Measurements from ENCODE around the gene NLGN4X.

Gene NLGN4X

DNA sequence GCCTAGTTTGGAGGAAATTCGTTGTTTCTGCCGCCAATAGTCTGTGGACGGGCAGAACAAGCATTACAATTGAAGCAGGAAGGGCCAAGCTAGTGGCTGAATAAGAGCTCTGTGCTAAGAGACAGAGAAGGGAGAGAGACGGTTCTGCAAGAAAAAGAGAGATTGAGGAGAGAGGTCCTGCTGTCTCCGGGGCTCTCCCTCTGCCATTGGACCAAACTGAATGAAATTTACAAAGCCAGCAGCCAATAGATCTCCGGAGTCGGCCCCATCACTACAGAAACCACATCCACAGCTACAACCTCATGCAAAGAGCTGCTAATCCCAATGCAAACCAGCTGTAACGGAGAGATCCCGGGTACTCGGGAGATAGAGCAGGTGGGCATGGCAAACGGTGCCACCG is at the start of gene NLGN4X:
Gene NLGN4X (minus strand): TSS at position 148 of the 400 bp plus-strand sequence. CDS start 77,401 bp downstream, outside the sequence.
- no peak for DNase-seq (ENCODE audit: low read depth)

DNA sequence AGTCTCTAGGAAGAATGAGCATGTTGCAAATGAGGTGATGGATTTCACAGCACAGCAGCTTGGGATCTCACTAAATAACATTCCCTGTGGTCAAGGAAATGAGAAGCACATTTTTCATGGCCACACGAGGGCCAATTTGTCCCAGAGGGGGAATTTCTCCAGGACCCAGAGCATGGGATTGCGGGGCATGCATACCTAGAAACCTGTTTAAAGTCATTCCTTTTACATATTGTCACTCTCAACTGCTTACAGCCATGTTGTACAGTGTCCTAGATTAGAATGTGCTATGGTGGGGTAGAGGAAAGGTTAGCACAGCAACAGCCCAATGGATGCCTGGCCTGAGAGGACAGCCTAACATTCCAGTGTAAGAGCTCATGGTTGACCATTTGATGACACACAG is 37.4 kb upstream of the NLGN4X start:
- DNase-seq (ENCODE audit: low read depth): no peak

DNA sequence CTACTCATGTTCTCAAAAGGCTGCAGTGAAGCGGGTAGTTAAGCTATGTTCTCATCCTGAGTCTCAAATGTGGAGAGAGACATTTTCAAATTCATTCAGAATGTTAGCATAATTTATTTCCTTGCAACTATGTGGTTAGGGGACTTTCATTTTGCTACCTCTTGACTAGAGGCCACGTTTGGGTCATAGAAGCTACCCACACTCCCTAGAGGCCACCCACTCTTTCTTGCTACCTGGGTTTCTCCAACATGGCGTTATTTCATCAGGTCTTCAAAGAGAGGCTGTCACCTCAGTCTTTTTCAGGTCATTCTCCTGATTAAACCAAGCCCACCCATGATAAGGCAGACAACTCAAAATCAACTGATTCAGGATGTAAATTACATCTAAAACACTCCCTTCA is 34.3 kb upstream of the NLGN4X start:
- DNase-seq (ENCODE audit: low read depth): no peak

DNA sequence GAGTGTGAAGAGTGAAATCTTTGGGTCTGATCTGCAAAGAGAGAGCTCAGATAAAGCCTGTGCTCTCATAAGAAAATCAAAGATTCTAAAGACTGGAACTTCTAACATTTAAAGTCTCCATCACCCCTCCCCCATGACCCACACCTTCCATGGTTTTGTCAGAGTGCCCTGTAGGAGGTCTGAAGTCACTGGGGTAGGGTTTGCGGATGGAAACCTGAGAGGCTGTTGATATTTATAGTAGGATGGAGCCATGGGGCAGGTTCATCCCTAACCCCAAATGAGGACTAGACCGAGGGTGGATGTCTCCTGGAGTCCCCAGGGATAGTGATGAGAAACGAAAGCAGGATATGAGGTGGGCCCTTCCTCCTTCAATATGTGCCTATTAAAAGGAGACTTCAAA is 28.4 kb upstream of the NLGN4X start:
- DNase-seq (ENCODE audit: low read depth): no peak

DNA sequence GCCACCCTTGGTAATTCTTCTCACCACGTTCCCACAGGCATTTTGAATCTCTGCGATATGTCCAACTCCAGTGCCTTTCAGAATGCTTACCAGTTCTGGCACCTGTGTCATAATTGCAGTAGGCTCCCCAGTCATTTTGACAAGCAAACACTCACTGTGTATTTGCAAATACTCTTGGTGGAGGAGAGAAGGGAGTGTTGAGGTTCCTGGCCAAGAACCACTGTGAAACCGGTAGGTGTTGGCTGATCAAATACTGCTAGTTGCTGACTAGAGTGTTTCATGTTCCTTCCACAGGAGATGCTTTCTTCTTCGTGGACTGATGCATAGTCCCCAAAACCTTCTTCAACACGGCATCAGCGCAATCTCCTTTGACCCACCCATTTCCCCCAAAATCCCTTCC is 16.0 kb upstream of the NLGN4X start:
- no peak for DNase-seq (ENCODE audit: low read depth)

DNA sequence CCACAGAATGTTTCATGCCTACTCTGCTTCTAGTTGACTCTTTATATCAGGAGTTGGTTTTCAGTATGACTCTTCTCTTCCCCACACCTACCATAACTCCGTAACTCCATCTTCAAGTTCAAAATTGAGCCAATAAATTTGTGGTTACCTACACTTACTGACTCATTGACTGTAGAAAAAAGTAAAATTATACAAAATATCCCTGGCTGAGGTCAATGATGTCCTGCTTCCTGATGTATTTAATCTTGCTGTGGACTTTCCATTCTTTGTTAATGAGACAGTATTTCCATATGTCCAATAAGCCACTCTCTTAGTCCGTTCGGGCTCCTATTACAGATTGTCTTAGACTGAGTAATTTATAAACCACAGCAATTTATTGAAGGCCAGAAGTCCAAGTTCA is 9.9 kb upstream of the NLGN4X start:
- no peak for DNase-seq (ENCODE audit: low read depth)

DNA sequence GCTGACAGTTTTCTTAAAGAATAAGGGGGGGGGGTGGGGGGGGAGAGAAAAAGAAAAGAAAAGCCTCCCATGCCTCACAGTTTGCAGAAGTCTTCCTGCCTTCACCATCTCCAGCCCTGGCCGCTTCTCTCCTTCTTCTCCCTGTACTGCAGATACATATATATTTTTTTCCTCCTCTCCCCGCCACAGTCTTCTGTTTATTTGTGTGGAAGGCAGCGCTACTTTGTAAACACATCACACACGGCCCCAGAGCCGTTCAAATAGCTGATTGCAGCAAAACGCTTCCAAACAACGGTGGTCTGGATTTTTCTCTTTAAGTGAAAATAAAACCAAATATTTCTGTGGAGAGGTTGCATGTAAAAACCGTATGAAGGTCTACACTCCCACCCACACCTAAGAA is 732 bp downstream of the NLGN4X start:
- DNase-seq (ENCODE audit: low read depth): no peak

DNA sequence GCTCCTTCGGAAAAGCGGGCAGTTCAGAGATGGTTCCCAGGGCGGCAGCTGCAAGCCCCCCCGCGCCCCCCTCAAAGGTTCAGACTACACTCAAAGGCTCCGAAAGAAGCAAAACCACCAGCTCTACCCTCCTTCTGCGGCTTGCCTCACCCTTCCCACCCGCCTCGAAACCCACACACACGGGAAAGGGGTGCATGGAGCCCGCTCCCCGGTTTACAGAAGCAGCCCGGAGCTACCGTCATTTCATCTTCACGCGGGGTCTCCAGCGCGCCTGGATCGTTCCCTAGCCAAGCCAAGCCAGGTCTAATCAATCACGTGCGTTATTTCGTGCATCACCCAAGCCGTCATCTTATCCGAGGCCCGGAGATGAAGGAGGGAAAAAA is 1.2 kb downstream of the NLGN4X start:
- DNase-seq (ENCODE audit: low read depth): no peak

DNA sequence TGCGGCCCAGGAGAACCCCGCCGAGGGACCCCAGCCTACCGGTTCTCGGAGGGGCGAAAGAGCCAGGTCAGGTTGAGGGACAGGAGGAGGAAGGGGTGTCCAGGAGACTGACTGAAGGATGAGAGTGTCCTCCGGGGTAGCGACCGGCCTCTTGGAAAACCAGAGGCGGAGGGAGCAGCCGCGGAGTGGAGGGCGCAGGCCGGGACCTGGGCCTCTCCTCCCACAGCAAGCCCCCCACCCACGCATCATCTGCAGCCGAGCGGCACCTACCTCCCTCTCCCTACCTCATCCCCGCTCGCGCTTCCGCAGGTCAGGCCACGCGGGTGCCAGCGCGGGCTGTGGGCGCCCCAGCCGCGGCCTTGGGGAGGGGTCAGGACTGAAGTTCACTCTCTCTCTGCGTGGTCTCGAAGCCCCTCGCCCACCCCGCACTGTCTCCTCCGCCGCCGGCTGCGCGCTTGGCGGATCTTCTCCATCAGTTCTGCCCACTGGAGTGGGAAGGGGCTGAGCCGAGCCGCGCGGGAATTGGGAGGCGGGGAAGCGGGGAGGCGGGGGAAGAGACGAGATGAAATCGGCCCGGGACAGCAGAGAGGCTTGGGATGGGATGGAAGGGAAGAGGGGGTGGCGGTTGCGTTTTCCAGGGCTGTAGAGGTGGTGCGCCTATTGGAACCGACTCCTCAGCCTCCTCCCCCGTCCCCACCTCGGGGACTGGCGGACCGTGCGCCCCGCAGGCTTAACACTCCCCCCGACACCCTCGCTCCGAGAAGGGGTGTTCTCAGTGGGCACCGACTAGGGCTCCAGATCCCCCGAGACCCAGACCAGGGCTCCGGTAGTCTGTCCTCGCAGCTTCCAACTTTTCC is 1.8 kb downstream of the NLGN4X start:
- no peak for DNase-seq (ENCODE audit: low read depth)

DNA sequence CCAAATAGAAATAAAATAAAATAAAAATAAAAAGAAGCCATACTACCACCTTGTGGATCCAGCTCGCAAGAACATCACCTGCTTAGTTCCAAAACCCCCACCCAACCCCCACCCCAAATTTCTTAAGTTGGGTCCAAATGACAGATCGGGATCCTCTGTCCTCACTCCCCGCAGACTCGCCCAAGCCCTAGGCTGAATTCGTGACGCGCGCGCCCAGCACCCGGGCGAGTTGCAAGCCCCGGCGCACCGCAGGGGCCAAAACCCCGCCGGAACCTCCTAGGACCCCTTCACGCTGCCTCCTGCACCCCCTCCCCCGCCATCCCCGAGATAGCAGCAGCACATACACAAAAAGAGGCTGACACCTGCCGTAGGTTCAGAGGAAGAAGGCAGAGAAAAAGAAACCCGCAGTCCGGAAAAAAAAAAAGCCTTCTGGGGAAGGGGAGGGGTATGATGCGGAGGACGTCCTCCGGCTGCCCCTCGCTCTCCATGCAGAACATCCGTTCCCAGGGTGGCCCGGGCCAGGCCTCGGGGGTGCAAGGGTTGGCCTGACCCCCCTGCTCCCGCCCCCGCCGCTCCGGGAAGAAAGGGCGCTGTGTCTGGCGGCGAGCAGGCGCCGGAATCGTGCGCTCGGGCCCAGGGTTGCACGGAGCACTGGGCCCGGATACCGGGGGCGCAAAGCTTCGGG is 2.6 kb downstream of the NLGN4X start:
- no peak for DNase-seq (ENCODE audit: low read depth)

DNA sequence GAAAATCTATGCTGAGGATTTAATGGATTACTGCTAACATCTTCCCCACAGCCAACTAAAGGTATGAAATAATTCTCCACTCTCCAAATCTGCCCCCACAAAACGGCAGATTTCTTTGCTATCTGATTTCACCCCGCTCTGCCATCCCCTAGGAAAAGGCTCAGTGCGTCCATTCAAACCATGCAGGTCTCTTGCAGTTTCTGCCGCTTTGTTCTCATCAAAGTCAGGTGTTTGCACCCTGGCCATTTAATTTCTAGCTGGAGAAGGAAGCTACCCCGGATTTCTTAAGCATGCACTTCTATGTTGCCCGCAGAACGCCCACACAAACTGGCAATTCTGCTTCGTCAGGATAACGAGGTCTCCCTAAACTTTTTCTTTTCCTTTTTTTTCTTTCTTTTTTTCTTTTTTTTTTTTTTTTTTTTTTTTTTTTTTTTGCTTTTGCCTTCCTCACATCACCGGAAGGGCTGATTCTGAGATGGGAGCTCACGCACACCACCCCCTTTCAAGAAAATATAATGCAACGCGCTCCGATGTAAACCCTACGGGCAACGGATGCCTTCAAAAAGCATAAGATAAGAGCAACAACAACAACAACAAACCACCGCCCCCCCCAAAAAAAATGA is 3.3 kb downstream of the NLGN4X start:
- no peak for DNase-seq (ENCODE audit: low read depth)

DNA sequence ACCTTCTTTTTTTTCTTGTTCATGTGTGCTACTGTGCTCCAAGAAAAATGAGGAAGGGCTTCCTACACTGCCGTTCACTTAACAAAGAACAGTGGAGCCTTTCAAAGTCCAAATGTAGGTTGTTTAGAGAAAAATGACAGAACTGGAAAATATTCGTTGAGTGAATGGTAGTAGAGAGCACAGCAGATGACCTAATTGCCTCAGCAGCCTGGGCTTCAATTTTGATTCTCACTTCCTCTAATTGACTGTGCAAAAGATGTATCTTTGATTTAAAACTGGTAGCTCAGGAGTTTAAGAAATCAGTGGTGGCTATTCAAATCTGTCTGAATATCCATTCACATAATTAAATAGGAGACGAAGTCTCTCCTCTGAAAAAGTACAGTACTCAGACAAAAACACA is 5.2 kb downstream of the NLGN4X start:
- DNase-seq (ENCODE audit: low read depth): no peak

DNA sequence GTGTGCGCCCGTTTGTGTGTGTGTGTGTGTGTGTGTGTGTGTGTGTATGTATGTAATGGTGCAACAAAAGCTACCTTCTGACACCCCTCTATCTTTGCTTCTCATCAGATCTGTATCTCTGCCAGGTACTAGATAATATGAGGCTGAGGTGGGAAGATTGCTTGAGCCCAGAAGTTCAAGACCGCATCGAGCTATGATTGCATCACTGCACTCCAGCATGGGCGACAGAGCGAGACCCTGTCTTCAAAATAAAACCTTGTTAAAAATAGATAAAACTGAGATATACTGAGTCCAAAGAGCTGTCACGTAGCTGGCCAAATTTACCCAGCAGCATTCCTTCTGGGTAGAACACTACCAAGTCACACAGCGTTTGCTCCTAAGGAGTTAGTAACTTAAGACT is 18.4 kb downstream of the NLGN4X start:
- DNase-seq (ENCODE audit: low read depth): no peak

DNA sequence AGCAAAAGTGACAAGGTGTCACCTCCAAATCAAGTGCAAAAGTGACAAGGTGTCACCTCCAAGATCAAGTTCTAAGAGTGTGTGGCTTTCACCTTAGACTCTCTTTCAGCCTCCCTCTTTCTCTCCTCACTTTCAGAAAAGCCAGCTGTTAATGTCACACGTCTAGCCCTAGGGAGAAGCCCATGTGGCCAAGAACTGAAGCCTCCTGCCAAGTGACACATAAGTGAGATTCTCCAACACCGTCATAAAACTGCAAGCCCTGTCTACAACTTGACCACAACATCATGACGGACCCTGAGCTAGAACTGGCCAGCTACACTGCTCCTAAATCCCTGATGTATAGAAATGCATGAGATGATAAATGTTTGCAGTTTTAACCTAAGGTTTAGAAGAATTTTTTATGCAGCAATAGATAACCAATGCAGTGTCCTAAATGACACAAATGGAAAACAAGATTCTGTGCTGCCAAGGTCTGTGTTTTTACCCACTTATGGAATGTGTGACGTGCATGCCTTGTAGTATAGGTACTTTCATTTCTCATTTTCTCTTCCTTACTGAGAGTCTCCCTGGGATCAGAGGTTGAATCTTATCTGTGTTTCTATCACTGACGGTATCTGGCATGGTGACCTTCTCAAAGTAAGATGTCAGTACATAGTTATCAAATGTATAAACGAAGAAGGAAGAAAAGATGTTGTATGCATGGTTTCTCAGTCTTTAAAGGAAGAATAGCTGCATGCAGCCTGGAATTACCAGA is 25.0 kb downstream of the NLGN4X start:
- DNase-seq (ENCODE audit: low read depth): no peak

DNA sequence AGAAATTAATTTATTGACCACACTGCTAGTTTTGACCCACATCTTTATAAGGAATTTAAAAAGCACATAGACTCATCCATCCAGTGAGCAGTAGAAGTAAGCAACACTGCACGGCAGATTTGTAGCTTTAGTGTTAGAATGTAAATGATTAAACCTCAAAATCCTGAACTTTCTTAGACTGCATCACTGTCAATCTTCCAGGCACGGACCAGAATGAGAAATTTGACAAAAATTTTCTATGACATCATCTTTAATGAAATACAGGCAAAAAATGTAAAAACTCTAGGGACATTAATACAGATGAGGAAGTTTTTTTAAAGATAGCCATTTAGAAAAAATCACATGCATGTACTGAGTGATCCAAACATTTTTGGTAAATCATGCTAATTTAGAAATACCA is 29.2 kb downstream of the NLGN4X start:
- no peak for DNase-seq (ENCODE audit: low read depth)

DNA sequence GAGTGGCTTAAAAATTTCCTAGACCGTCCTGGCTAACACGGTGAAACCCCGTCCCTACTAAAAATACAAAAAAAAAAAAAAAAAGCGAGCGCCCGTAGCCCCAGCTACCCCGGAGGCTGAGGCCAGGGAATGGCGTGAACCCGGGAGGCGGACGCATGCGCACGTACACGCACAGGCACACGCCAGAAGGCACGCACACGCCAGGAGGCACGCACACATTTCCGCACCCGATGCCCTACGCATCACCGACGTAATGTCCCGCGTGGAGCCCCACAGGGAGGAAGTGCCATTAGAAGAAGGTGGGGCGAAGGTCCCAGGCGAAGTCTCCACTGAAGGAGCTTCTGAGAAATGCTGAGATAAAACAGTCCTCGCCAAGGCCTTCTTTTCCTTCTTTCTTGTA is 41.4 kb downstream of the NLGN4X start:
- no peak for DNase-seq (ENCODE audit: low read depth)

DNA sequence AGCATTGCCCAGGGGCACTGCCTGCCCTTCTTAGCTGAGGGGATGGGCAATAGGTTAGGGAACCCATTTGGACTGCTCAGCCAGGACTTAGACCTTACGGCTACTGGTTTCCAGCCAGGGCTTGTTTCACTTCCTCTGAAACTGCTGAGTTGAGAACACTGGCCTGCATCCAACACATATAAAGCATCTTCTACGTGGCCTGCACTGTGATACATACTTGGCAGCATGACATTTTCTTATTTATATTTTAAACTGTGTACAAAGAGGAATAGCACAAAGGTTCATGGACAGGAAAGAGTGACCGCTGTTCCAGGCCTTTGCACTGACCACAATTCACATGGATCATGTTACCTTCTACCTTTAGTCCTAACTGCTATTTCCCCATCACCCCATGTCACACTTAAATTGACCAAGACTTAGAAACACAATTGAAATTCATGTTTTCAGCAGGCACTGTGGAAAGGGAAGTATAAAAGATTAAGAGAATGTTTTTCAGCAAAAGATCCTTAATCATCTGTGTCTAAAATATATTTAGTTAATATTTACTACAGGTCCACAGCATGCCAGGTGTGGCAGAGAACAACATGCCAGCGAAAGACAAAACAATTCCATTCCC is 43.7 kb downstream of the NLGN4X start:
- DNase-seq (ENCODE audit: low read depth): peak; percentile 23

DNA sequence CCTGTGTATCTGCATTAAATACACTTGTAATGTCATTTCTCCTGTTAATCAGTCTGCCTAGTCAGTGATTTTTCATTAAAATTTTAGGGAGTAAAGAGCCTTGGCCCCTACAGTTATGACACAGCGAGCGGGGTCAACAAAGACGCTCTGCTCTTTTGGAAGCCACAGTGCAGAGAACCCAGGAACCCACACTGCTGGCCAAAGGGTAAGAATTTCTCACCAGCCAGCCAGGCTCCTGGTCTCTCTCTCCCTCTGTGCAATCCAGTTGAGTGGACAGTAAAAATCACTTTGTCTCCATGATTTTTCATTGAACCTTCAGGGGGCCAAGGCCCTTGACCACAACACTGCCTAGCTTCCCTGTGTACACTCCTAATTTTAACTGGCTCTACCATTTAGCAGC is 52.8 kb downstream of the NLGN4X start:
- no peak for DNase-seq (ENCODE audit: low read depth)

DNA sequence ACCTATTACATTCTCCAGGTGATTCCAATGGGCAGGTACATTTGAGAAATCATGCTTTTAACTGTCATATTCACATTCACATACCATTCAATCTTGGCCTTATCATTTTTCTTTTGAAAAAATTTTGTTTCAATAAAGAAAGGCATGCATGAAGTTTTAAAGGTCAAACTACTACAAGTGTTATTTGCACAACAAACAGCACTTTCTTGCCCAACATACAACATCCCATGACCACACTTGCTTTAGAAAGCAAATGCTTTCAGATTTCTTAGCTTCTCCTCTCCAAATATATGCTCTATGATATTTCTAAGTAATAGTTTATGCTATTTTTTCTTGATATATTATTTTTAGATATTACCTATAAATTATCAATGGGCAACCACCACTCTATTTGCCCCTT is 58.2 kb downstream of the NLGN4X start:
- DNase-seq (ENCODE audit: low read depth): no peak

DNA sequence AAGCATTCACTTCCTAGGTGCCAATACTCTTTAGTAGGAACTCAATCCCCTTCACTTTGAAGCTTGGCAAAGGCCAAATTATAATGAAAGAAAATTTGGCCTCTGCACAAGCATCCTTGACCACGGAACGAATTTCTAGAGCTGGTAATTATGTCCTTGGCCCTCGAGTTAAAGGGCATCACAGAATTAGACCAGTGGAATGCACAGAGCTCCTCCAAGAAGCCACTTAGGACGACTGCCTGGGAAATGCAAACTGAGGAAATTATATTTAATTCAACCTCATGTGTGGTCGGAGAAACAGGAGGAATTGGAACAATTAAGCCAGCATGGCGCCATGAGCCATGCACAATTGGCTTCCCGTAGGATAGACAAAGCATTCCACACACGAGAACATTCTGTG is 59.3 kb downstream of the NLGN4X start:
- DNase-seq (ENCODE audit: low read depth): no peak

DNA sequence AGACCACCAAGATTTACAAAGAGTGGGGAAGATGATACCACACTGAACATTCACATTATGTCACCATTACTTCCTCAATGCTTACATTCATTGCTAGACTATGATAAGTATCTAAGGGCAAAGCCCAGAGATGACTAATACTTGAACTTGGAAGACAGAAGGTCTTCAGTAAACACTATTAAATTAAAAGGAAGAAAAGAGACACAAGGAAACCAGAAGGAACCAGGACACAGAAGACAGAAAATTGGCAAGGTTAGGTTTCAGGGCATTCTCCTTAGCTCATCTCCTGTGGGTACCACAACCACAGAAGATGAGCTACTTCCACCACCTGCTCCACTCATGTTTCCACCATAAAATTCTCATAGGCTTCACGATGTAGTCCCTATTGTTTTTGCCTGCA is 64.9 kb downstream of the NLGN4X start:
- DNase-seq (ENCODE audit: low read depth): no peak

DNA sequence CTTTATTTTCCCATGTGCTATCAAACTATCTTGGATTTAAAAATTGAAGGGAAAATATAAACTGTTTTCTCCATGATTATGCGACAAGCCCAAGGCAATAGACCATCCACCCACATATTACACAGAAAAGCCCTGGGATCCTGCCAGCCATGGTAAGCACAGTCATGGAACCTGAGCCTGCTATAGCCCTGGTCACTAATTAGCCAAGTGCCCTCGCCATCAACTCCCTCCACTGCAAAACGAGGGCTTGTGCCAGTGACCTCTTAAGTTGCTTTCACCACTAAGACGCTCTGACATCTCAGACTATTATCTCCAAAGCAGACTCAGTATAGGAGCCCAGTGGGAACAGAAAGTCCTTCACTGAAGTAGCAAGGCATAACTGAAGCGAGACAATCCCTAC is 69.2 kb downstream of the NLGN4X start:
- DNase-seq (ENCODE audit: low read depth): no peak
